GM18505 (cell line): ENCODE data around the gene TRMT61A.
"Not testable (repeated sequence)": the region's sequence is repeated elsewhere in the genome, so short reads cannot be mapped to it uniquely, and the experiment has no call there.

Experiments used
- ATAC-seq: cut with Tn5 transposase; IDR thresholded peaks from one replicate; pipeline ENCODE4 v1.9.1; 2021; ENCODE audit not compliant: unreplicated experiment
- POLR2A ChIP-seq: IDR thresholded peaks from 4 replicates; pipeline ENCODE4 v1.6.1; 2011; ENCODE audit warnings: borderline replicate concordance; ENCODE audit not compliant: insufficient read depth, insufficient read length; ENCODE audit errors: extremely low read depth

TRMT61A gene

GRCh38 chr14:103522649-103523574, 6.1 kb upstream of the TRMT61A start, which contains the start of gene CKB:
Gene CKB (minus strand): TSS chr14:103522830. CDS start chr14:103522493, 337 bp downstream.
- ATAC-seq = no peak
- TF ChIP-seq POLR2A = no peak

GRCh38 chr14:103523575-103523954, 5.4 kb upstream of the TRMT61A start:
- no peak for TF ChIP-seq POLR2A
- no peak for ATAC-seq

DNA sequence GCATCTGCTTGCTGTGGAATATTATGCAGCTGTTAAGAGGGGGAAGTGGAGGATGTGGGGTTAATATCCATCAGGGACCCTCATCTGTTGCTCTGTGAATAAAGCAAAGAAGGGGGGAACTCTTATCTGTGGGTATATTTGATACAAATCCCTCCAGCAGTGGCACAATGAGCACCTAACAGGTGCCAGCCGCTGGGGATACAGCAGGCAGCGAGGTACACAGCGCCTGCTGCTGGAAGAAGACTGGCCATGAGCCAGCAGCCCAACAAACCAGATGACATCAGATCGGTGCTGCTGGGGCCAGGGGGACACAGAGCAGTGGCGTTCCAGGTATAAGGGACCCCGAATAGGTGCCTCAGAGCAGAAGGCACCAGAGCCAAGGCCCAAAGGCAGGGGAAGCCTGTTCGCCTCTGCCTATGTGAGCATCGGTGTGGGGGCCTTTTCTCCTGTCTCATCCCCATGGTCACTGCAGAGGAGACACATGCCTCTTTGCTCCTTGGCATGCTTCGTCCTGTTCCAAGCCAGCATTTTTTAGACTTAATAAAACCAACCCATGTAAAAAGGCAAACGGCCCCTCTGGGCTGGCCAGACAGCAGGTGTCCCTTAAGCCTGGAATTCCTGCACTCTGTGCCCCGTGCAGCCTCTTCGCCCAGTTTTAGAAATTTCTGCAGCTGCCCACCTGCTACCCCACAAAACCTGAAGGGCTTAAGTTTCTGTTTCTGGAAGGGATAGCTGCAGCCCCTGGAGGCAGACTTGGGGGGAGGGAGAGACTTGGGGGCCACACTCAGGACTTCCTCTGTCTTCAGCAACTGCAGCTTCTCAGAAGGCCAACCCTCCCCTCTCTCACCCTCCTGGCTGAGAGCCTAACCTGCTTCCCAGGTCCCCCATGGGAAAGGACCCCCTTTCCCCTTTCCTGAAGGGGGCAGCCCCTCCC, 4.7 kb upstream of the TRMT61A start:
- ATAC-seq = no peak
- no peak for TF ChIP-seq POLR2A

GRCh38 chr14:103525430-103526246, 3.4 kb upstream of the TRMT61A start:
- ATAC-seq = not testable (repeated sequence)

DNA sequence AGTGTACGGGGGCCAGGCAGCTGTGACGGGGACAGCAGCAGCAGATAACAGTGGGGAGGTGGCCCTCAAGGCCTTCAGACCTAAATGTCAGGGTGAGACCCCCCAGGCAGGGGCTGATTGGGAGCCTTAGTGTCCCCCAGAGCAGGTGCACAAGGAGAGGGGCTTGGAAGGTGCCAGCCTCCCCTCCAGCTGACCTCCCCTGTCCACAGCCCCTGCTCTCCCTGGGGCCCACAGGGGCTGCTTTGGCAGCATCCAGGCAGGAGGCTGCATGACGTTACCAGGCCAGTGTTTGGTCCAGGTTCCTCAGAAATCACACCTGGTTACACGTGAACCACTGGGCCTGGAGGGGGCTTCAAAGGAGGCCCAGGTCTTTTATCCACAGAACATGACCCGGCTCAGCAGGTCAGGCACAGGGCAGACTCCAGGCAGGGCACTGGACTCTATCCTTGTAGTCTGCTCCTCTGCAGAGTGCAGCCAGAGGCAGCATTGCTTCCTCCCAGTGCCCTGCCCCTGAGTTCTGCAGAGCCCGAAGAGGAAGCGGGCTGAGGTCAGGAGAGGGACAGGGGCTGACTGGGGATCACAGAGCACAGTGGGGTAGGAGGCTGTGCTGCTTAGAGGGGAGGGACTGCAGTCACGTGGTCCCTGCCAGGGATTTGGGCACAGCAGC, 2.6 kb upstream of the TRMT61A start:
- no peak for TF ChIP-seq POLR2A
- ATAC-seq = no peak

GRCh38 chr14:103526914-103527248, 2.1 kb upstream of the TRMT61A start:
- no peak for ATAC-seq
- TF ChIP-seq POLR2A = no peak

- no peak for TF ChIP-seq POLR2A
Observed at GRCh38 chr14:103527408-103528145, 1.4 kb upstream of the TRMT61A start.

GRCh38 chr14:103528146-103528586, 830 bp upstream of the TRMT61A start:
- ATAC-seq = no peak
- TF ChIP-seq POLR2A = no peak

More at GRCh38 chr14:103527408-103528145, 1.4 kb upstream of the TRMT61A start:
- peak; percentile 49 for ATAC-seq

- ATAC-seq = no peak
- TF ChIP-seq POLR2A = no peak
Observed at GRCh38 chr14:103529383-103530365, 678 bp downstream of the TRMT61A start.

DNA sequence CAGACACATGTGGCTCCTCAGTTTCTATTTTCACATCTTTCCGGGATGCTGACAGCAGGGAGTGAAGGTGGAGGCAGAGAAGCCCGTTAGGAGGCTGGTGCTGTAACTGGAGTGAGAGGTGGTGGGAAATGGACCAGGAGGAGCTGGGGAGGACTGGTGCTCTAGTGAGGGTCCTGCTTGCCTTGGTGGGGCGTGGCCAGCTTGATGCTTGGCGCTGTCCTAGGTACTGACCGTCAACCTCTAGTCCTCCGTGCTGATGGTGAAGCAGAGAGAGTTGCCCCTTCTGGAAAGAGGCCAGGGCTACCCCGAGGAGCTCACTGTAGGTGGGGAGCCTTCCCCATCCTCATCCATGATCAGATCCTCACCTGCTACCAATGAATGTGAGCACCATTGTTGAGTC, 1.4 kb downstream of the TRMT61A start:
- ATAC-seq = no peak
- TF ChIP-seq POLR2A = no peak

DNA sequence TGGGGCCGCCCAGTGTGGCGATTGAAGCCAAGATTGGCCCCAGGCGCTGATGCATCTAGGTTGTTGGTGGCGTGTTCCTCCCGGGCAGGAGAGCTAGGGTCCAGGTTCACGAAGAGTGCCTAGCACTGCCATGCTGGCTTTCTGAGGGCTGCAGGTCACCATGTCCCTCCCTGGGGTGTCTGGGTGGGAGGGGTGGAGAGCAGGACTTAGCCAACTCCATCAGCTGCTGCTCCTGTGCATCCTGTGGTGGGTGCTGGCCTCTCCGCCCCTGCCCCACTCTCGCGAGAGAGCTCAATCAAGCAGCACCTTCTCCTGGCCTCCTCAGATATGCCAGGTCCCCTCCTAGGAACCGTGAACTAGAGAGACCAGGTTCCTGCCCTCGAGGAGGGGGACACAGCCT, 1.8 kb downstream of the TRMT61A start:
- ATAC-seq = no peak
- no peak for TF ChIP-seq POLR2A
